Neural progenitor cell (in vitro differentiated cells): ENCODE measurements around the gene CD34.

Experiments
- EZH2phosphoT487 ChIP-seq: fragments of 200-600 bp; sonication (generic); IDR thresholded peaks from 2 replicates; pipeline ENCODE4 v1.6.1; 2017; ENCODE audit warnings: antibody characterized with exemption
- TF ChIP-seq, protein P1 (sequence below): fragments of 200-600 bp; sonication (generic); IDR thresholded peaks from 2 replicates; pipeline ENCODE4 v1.5.1; 2017; ENCODE audit warnings: antibody characterized with exemption, mild to moderate bottlenecking

GRCh38 chr1:207922554-207922953 is 11.6 kb upstream of the CD34 start:
- TF ChIP-seq, protein P1, sequence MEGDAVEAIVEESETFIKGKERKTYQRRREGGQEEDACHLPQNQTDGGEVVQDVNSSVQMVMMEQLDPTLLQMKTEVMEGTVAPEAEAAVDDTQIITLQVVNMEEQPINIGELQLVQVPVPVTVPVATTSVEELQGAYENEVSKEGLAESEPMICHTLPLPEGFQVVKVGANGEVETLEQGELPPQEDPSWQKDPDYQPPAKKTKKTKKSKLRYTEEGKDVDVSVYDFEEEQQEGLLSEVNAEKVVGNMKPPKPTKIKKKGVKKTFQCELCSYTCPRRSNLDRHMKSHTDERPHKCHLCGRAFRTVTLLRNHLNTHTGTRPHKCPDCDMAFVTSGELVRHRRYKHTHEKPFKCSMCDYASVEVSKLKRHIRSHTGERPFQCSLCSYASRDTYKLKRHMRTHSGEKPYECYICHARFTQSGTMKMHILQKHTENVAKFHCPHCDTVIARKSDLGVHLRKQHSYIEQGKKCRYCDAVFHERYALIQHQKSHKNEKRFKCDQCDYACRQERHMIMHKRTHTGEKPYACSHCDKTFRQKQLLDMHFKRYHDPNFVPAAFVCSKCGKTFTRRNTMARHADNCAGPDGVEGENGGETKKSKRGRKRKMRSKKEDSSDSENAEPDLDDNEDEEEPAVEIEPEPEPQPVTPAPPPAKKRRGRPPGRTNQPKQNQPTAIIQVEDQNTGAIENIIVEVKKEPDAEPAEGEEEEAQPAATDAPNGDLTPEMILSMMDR = no peak
- TF ChIP-seq EZH2phosphoT487 = no peak
